Measurements from ENCODE around the gene BMP7. TPM values are rescaled to one million over a fixed set of nuclear protein-coding genes. Genes with fewer than 3 reads are reported as not detected.
A peak's percentile ranks its signal among the peaks of the same experiment; 100 is the strongest.

BMP7 gene
- total and polyA plus RNA-seq, 12 donors = 0.74 to 6.7 (median 2.2) TPM; not detected in 3

DNA sequence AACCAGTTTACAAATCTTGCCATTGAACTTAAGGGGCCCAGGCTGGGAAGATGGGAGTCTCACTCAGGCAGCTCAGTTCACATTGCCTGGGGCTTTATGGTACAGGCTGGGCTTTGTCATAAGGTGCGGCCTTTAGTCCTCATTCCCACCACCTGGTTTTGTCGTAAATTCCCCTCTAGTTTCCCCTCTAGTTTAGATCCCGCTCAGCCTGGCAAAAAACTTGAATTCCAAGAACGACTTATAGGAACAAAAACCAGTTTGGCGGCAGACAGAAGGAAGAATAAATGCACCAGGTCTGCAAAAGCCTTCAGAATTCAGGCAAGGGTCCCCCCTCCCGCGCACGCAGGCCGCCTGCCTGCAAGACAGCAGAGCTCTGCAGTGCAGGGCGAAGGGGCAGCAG, 4.1 kb downstream of the BMP7 start:
- H3K27ac ChIP-seq = no peak overlapping the region
- H3K4me3 ChIP-seq = no peak overlapping the region
- 61 to 73% (median 68%) methylated on average over 10 of the region's 10 CpGs for WGBS, 4 donors
- intact Hi-C loops (cut with DNase I) = no loop called here
- H3K36me3 ChIP-seq (replicated peaks in 1 of 2) = no peaks in the 10 kb centered on the region
- peaks cover 57% of the 10 kb centered on the region for H3K27me3 ChIP-seq
- TF ChIP-seq, protein P1, sequence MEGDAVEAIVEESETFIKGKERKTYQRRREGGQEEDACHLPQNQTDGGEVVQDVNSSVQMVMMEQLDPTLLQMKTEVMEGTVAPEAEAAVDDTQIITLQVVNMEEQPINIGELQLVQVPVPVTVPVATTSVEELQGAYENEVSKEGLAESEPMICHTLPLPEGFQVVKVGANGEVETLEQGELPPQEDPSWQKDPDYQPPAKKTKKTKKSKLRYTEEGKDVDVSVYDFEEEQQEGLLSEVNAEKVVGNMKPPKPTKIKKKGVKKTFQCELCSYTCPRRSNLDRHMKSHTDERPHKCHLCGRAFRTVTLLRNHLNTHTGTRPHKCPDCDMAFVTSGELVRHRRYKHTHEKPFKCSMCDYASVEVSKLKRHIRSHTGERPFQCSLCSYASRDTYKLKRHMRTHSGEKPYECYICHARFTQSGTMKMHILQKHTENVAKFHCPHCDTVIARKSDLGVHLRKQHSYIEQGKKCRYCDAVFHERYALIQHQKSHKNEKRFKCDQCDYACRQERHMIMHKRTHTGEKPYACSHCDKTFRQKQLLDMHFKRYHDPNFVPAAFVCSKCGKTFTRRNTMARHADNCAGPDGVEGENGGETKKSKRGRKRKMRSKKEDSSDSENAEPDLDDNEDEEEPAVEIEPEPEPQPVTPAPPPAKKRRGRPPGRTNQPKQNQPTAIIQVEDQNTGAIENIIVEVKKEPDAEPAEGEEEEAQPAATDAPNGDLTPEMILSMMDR (IDR thresholded peaks at IDR 0.05) = no peak
- no peak for TF ChIP-seq POLR2A (IDR thresholded peaks at IDR 0.05)
- no peaks in the 10 kb centered on the region for H3K9me3 ChIP-seq (replicated peaks in 1 of 3)
- H3K4me1 ChIP-seq (replicated peaks in 1 of 2) = no peaks in the 10 kb centered on the region
- DNase-seq = no peak

DNA sequence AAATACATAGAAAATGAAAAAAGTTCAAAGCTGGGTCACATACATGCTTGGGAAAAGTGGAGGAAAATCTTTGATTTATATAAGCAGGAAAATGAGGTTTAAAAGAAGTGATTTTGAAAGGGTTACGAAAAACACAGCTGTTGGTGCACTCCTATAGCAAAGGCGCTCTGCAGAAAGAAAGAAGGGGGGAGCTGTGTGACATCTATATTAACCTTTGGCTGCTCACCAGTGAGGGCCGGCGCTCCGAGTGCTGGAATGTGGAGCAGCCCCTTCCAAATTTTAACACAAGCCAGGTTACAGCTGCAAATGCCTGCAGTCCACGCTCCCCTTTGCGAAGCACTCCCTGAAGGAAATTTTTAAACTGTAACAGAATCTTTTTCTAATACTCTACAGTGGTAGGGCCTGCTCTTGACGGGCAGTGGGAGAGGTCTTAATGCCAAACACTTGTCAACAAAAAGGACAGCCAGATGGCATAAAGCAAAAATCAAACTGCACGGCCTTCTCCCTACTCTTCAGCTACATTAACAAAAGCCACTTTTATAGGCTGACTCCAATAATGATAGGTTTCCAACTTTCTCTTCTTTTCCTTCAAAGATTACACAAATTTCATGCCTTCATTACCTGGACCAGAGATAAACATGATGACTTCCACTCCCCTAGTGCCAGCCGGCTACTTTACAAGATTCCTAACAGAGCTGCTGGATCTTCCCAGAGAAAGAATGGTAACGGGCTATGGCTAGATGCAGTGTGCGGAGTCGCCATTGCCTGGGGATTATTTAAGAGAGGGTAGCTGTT, 4.8 kb downstream of the BMP7 start:
- H3K4me1 ChIP-seq (replicated peaks in 1 of 2) = no peaks in the 10 kb centered on the region
- H3K27me3 ChIP-seq = peaks cover 52% of the 10 kb centered on the region
- intact Hi-C loops (cut with DNase I) = no loop called here
- 58 to 67% (median 61%) methylated on average over 13 of the region's 13 CpGs for WGBS, 4 donors
- no peak for TF ChIP-seq POLR2A (IDR thresholded peaks at IDR 0.05)
- TF ChIP-seq, protein P1 (IDR thresholded peaks at IDR 0.05) = no peak
- H3K27ac ChIP-seq = no peak overlapping the region
- no peak for DNase-seq
- no peaks in the 10 kb centered on the region for H3K9me3 ChIP-seq (replicated peaks in 1 of 3)
- H3K36me3 ChIP-seq (replicated peaks in 1 of 2) = no peaks in the 10 kb centered on the region
- H3K4me3 ChIP-seq = no peak overlapping the region

DNA sequence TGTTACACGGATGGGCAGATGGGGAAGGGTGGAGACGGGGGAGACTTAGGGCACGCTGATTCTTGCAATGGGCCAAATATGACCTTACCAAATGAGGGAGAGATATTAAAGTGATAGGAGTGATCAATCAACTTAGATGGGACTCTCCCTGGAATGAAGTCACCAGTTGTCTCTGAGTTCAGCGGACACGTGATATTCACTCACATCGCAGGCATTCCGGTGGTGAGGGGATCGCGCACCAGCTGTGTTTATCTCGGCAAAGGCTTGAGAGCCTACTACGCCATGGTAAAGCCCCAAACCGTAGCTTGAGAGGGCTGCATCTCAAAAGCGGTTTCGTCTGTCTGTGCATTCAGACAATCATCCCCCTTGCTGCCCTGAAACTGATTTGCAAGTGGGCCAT, 5.5 kb downstream of the BMP7 start:
- TF ChIP-seq, protein P1 (IDR thresholded peaks at IDR 0.05) = no peak
- no peak for TF ChIP-seq POLR2A (IDR thresholded peaks at IDR 0.05)
- intact Hi-C loops (cut with DNase I) = no loop called here

DNA sequence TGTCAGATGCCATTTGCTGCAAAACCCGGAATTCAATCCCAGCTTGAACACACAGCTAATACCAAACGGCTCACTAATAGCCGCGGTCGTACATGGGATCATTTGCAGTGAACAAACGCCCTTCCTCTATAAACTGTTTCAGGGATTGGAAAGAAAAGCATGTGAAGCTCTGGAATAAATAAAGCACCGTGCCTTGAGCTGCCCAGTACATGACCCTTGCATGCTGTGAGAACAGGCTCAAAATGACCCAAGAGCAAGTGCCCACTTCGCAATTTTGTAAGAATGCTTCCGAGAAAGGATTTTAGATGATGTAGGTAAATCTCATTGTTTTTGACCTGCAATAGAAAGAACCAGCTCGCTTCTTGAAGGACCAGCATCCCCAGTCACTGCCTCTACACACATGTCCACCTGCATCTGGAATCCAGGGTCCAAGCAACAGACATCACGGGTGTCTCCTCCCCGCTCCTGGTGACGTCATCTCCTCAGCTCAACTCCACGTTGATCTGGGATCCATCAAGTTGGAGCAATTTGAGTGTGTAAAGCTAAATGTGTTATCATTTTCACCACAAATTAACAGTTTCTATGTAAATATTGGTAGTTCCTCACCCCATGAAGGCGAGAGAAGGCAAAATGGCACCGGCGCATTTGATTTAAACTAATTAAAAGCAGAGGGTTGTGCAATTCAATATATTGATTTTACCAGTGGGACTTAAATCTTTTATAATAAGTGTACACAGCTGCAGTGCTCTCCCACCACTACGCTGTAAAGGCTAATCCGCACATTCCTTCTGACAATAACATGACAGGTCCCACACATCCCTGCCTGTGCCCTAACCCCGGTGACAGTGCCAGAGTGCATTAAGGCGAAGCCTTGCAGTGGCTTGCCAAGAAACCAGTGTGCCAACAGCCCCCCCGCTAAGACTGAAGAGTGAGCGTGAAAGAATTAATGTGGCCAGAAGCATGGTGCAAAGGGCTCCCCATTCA, 6.2 kb downstream of the BMP7 start:
- peaks cover 39% of the 10 kb centered on the region for H3K27me3 ChIP-seq
- WGBS, 4 donors = 49 to 61% (median 52%) methylated on average over 22 to 23 of the region's 23 CpGs
- intact Hi-C loops (cut with DNase I) = no loop called here
- no peaks in the 10 kb centered on the region for H3K36me3 ChIP-seq (replicated peaks in 1 of 2)
- peak in 1 of 7 donors; percentile 54 for DNase-seq
- H3K4me3 ChIP-seq = no peak overlapping the region
- TF ChIP-seq POLR2A (IDR thresholded peaks at IDR 0.05) = no peak
- TF ChIP-seq, protein P1 (IDR thresholded peaks at IDR 0.05) = no peak
- H3K9me3 ChIP-seq (replicated peaks in 1 of 3) = no peaks in the 10 kb centered on the region
- H3K27ac ChIP-seq = no peak overlapping the region
- no peaks in the 10 kb centered on the region for H3K4me1 ChIP-seq (replicated peaks in 1 of 2)

More for the DNA sequence above, 5.5 kb downstream of the BMP7 start:
- H3K4me3 ChIP-seq = no peak overlapping the region
- no peaks in the 10 kb centered on the region for H3K4me1 ChIP-seq (replicated peaks in 1 of 2)
- no peak overlapping the region for H3K27ac ChIP-seq
- no peaks in the 10 kb centered on the region for H3K9me3 ChIP-seq (replicated peaks in 1 of 3)
- WGBS, 4 donors = 26 to 60% (median 30%) methylated on average over 14 of the region's 14 CpGs
- no peak for DNase-seq
- H3K27me3 ChIP-seq = peaks cover 45% of the 10 kb centered on the region
- no peaks in the 10 kb centered on the region for H3K36me3 ChIP-seq (replicated peaks in 1 of 2)

Measured in adrenal gland (tissue), 12 donors.